Activated CD4-positive, alpha-beta T cell treated with anti-CD3 and anti-CD28 coated beads, Interleukin-2, amount 50 U/mL, for 48 hours (primary cell): ENCODE data around the gene EPB41L2.

Experiments used
- DNase-seq, 2 experiments: peaks; one replicate each; pipeline ENCODE4 v3.0.0-alpha.2; 2020

Gene EPB41L2

DNA sequence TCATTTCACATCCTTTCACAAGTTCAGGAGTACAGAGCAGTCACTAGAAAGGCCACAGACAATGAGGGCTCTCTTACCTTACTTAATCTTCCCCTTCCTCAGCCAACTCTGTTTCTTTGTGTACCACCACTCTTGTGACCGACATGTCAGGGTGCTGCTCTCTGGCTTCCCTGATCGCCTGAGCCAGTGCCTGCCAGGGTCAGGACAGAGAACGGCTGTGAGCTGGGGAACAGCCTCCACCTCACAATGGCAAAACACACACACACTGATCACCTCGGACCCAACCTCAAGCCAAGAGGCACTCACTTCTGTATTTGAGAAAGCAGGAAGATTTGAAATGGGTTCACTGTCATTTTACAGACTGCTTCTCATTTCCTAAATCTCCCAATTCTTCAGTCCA is 205.0 kb downstream of the EPB41L2 start:
- DNase-seq: no peak

DNA sequence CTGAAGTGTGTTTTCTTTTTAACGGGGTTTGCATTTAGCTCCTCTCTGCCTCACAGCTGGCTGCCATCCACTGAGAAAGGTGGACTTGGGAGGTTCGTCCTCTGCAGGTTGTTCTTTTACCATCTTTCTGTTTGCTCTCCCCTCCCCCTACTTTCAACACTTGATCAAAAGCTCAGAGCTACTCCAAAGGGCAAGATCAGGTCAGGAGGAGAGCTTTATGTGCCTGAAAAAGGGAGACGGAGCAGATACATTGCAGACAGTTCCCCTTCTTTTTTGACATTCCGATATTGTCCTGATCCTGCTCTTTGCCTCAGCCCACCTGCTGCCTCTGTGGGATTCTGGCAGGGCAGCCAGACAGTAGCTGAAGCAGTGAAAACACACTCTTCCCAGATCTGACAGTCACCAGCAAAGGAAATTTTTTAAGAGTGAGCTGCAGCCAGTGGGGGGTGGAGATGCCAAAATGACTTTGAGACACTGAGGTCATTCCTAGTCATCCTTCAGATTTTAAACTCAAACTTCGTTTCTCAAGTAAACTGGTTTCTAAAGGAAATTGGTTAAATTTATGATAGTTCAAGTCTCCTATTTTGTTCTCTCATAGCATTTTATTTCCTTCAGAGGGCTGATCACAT is 209.4 kb downstream of the EPB41L2 start:
- DNase-seq: no peak

DNA sequence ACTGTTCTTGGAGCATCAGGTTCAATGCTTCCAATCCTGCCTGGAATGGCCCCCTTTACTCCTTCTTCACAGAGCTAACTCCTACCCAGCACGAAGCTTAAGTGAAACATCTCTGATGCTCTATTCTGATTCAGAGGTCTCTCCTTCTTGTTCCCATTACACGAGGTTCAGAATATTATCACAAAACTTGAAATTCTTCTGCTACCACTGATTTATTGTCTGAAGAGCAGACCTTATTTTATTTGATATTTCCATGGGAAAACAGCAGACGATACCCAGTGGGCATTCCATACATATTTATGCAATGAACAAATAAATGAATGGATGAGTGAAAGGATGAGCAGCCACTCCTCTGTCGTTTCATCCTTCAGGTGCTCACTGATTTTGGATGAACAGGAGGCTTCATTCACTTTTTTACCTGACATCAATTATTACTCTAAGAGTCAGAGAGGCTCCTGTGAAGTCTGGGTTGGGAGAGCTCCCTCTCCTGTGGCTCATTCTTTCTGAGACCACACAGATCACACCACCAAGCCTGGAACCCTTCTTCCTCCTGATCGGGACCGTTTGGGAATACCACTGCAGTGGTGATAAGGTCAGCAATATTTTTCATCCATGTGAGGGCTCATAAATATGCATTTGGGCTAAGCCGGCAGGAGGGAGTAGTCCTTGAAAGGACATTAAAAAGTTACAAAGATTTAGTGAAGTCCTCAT is 210.0 kb downstream of the EPB41L2 start:
- no peak for DNase-seq

DNA sequence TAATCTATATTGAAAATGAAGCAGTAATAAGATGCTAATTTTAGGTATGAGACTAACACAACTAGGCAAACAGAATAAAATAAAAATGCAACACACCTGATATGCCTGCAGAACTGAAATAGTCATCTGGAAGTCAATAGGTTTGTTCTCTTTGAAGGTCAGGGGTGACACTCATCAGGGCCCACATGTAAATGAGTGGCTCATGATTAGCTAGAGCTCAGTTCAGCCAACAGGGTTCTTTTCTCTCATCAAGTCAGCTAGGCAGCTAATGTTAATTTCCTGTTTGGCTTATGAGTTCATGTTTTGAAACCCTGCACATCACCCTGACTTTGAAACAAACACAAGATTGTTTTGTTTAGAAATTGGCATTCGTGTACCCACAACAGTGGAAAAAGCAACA is 212.0 kb downstream of the EPB41L2 start:
- DNase-seq: no peak

DNA sequence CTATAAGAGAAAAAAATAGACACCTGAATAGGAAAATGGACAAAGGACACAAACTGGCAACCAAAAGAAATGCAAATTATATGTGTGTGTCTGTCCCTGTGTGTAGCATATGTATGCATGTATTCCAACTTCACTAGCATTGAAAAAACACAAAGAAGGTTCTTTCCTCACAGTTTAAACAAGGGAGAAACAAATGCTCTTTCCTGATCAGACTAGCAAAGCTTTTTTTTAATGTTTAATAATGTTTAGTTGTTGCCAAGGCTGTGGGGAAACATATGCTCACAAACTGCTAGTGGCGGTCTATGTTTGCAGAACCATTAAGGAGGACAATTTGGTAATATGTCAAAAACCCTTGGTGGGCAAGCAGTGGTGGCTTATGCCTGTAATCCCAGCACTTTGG is 213.5 kb downstream of the EPB41L2 start:
- DNase-seq: no peak

DNA sequence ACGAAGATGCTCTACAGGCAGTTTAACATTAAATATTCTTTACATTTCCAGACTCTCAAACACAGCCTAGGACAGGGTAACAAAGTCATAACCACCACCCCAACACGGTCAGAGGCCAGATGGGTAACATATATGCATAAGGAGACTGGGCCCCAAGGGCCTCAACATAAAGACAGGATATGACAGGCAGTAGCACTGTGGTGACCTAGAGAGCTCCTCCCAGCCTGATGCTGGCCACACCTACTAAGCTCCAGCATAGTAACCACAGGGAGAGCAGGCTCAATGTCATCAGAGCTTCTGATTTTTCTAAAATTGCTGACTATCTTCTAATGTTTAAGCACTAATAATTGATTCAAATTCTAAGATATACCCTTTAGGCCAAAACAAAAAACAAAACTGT is 214.1 kb downstream of the EPB41L2 start:
- peak; percentile 25 to 29 for DNase-seq

DNA sequence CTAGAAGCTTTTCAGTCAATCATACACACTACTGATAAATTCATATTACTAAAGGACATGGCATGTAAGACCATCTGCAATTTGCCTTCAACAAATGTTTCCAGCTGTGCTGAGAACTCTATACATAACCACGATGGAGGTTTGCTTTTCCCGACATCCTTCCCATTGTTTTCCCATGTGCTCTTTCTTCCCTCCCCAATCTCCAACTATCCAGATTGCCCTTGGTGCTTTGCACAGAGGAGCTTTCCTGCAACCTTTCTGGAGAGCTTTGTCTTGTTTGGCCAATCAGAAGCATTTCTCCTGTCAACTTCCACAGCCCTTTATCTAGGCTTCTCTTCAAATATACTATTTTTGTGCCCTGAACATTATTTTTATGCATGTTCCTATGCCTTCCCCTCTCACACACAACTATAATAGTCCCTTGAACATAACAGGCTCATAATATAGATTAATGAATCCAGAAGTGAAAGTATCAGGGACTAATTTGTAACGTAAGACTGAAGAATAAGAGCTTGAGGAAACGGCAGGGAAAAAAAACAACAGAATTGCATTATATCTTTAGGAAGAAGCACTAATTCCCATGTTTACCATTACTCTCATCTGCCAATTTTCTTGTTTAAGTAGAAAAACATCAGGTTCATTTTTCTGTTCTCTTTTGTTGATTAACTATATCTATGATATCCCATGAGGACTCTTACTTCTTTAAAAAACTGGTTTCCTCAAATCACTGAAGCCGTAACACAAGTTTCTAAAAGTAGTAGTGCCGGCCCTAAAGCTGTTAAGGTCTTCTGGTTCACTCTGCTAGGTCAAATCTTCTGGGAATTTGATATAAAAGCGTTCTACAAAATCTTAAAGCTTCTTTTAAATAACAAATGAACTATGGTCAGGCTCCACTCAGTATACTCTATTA is 215.8 kb downstream of the EPB41L2 start:
- no peak for DNase-seq

DNA sequence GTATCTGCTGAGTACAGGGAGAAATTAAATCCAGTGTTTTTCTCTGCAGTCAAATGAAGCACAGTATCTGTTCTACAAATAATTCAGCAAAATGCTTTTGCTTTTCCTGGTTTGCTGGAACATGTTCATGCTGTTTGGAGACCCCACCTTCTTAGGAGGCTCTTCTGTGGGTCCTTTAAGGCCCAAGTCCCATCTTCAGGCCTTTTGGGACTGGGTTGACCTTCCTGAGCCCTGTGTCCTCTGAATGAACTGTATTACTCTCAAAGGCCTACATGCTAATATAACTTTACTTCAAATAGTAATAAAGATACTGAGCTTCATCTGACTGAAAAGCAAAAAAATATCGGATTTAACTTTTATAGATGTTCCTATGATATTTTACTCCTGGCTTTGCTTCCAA is 216.5 kb downstream of the EPB41L2 start:
- DNase-seq: no peak

DNA sequence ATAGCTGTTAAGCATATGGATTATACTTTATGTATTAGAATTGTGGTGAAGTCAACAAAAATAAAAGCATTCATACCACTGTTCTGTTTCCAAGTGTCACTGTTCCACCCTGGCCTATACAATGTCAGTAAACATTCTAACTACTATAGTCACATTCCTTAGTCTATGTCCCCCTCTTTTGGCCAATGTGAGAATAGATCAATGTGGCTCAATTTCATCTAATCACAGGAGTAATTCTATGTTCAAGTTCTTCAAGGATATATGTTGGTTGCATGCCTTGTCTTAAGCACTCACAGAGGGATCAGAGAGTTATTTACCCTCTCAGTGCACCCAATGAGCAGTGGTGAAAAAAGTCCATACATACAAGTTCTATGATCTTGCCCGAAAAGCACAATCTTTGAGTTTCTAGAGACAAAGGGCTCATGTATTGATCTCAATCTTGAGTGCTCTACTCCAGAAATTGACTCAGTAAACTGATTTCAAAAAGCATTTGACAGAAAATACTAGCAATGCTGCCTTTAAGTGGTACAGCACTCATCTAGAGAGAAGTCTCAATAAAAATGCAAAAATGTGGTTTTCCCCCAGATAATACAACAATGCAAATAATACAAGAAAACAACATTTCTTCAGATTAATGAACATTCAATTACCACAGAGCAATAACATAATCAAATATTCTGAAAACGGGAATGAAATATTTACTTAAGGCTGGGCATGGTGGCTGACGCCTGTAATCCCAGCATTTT is 219.3 kb downstream of the EPB41L2 start:
- no peak for DNase-seq

DNA sequence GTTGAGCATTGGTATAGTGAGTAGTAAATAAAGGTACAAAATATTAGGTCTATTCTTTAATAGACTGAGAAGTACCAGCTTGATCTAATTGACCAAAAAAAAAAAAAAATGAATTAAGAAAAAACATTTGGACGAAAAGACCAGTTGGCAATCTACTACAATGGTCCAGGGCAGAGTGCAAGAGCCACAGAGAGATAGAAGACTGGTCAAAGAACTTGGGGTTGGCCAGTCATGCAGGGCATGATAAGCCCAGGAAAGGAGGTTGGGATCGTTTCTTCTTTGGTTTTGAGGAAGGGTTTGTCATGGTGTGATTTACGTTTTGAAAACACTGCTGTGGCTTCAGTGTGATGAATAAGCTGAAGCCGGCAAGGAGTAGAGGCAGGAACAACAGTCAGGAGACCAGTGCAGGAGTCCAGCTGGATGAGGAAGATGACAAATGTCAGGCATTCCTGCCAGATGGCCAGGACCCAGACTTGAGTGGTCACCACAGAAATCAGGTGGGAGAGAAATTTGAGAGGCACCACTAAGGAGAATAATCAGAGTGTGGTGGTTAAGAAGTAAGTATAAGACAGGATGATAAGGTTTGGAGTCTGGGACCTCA is 221.8 kb downstream of the EPB41L2 start:
- DNase-seq: no peak

DNA sequence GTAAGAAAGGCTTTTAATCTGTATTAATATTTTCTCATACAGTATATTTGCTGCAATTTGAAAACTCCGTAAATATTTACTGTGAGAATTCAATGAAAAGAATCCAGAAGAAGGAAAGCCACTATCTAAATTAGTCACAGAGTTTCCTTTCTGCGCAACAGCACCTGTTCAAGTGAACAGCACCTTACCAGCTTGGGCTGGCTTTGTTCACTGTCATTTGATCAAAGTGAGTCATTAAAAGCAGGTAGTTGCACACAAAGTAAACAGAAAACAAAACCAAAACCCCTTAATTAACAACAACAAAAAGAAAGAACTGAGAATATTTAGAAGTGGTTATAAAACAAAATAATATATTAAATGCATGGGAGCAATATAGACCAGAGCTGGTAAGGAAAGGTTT is 223.0 kb downstream of the EPB41L2 start:
- no peak for DNase-seq

DNA sequence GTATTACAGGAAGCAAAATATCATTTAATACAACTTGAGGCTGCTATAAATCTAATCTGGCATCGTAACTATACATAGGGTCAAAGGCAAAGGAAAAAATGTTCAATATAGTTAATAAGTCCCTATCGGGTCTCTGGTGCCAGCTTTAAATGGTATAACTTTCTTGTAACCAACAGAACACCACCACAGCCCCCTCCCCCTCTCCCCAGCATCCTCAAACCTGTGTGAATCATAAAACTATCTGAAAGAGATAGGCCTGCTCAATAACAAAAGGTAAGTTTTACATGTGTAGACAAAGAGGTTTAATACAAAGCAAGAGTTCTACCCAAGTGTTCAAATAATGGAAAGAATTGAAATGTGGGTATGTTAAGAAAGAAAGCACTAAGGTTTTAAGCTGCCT is 223.7 kb downstream of the EPB41L2 start:
- DNase-seq: no peak

DNA sequence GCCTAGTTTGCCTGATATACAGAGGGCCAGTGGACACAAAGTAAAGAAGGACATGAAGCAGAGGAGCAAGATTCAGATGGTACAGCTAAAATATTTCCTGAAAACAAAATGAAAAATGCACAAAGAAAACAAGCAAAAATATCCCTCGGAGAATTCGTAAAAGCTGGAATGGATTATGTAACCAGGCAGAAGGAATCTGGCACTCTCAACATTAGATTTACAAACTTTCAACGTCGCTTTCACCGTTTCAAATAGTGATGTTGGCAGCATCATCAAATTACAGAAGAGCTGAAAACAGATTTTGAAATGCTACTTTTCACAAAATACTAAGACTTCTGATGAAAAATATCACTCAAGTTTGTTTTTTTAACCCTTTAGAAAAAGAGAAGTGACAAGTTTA is 224.1 kb downstream of the EPB41L2 start:
- no peak for DNase-seq

DNA sequence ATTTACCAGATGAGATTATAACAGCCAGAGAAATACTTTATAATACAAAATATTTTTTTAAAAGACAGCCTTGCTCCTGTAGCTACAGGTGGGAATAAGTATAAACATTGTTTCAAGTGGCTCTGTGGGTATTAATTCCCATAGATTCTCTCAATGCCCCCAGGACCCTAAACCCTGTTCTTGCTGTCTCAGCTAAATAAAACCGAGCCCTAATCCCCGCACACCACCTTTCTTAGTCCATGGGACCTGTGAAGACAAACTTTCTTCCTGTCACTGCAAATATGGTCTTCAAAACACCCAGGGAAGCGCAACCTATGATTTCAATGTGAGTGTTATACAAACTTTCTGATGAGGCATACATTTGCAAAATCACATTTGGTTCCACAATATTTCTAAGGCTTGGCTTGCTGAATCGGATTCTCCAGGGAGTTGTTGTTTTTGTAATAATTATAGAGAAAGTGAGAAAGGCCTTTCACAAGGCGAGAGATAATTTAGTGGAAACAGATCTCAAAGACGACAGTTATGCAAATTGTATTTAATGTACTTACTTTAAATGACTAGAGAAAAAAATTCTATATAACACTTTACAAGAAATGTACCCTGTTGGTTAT is 224.7 kb downstream of the EPB41L2 start:
- no peak for DNase-seq

DNA sequence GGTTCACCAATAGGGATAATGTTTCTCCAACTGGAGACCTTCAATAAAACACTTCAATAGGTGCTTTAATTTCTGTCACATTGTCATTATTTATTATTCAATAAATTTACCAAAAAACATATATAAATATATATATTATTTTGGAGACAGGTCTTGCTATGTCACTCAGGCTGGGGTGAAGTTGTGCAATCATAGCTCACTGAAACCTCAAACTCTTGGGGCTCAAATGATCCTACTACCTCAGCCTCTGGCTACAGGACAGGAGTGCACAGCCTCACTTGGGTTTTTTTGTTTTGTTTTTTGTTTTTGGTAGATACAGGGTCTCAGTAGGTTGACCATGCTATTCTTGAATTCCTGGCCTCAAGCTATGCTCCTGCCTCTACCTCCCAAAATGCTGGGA is 226.0 kb downstream of the EPB41L2 start:
- no peak for DNase-seq

DNA sequence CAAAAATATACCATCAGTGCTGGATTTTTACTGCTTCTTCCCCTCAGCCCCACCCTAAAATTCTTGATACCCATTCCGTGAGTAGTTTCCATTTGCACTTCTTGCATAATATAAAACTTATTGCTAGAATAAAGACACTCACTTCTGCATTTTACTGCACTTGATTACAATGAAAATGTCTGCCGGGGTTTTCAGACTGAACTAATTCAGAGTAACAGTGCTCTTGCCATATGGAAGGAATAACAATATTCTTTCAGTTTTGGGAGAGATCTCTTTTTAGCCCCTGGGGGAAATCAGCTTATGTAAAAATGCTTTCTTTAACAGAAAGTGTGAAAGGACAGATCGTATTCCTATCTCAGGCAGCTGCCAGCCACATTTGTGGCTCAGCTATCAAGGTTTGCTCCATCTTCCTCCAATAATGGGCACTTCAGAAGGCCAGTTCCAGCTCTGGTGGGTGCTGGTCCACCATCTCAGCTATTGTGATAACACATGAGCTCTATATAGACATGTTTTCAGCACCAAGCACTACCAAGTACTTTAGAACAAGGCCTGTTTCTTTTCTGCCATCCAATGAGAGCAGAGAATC is 226.9 kb downstream of the EPB41L2 start:
- DNase-seq: no peak

DNA sequence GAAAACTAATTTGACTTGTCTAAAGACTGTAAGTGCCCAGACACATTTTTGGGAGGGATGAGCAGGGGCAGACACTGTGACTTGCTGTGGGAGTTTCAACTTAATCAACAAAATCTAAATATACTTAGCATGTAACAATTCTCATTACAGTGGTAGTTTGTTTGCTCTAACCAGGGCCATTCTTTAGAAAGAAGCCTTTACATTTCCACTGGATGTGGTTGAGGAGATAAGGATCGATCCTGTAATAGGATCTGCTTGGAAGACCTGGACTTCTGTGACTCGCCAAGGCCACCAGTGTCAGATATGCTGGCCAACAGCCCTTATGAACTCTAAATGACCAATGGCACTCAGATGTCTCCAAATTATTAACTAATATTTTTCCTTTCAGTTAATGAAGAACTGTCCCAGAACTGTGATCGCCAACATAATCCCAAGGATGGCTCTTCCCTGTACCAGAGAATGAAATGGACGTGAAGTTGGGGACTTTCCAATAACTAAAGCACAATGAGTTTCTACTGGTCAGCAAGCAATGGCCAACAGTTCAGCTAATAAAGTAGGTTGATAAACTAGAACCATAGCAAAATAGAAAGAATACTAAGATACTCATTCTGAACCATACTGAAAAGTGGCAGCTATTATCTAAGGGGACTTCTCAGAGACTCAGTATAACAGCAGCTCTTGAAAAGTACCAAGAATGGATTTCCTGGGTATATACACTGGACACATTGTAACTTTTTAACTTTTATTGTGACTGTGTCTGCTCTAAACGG is 228.4 kb downstream of the EPB41L2 start:
- DNase-seq: no peak

DNA sequence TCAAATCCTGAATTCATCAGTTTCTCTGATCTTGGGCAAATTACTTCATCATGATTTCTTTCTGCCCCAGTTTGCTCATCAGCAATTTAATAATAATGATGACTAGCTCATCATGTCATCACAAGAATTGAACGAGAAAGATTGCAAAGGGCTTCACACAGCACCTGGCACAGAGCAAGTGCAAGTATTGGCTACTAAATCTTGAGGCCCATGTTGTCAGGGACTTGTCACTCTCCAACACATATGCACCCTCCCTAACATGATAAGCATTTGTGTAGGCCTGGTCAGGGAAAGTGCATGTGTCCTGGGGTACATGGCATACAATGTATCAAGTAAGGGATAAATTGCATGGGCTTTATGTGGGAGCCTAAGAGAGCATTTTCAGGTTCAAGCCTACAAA is 229.5 kb downstream of the EPB41L2 start:
- DNase-seq: no peak

DNA sequence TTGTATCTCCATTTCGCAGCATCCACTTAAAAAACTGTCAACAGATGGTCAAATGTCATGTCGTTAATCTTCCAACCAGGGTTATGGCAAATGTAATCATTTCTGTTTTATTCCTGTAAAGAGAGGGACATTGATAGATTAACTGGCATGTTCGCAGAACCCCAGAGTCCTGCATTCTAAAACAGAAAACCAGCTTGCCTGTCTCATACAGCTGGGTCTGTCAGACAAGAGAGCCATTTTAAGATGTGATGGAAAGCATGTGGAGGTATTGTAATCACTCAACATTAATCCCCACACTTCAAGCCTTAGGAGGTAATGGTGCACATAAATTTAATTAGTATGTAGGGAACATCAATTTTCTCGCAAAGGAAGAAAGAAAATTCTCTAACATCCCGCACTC is 231.4 kb downstream of the EPB41L2 start:
- DNase-seq: no peak

DNA sequence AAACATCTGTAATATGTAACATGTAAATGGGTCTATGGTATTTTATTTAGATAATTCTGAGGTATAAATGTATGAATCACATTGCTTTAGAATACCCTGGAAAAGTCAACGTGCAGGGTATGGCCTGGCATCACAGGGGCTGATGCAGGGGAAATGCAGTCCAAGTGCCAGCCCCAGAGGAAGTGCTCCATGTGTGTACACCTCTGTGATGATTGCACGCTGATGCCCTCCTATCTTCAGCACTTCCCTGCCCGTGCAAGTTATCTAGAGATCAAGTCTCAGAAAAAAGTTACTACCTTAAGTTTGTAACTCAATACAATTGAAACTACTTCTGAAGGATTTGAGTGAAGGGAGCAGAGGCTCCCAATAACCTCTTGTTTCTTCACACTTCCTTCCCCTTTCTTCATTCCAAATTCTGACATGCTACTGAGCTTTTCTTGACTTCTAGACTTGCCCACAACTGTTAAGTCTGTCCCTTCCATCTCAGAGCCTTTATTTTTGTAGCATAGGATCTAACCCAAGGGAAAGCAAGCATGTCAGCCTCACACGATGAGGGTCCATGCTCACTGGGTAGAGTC is 233.6 kb downstream of the EPB41L2 start:
- DNase-seq: no peak
